Muscle of back (tissue), 11 donors: ENCODE data around the gene FUT7. TPM values are rescaled to one million over a fixed set of nuclear protein-coding genes. Genes with fewer than 3 reads are reported as not detected.
"Not testable (repeated sequence)": the region's sequence is repeated elsewhere in the genome, so short reads cannot be mapped to it uniquely, and the experiment has no call there.

Source experiments
- DNase-seq, 3 donors: peaks; one replicate each; pipeline versions ENCODE4 v3.0.0 to v3.0.0-alpha.2; 2013
- polyA plus RNA-seq, 10 donors: library from polyadenylated mRNA; unstranded; fragments of 120-200 nt; gene quantifications; one replicate each; pipeline ENCODE4 v1.2.1, GENCODE V29; 2013; ENCODE audit not compliant: insufficient read length in 10 of 10

The FUT7 gene
- polyA plus RNA-seq, 10 donors, result 0.10 to 0.48 (median 0.12) TPM; not detected in 6

DNA sequence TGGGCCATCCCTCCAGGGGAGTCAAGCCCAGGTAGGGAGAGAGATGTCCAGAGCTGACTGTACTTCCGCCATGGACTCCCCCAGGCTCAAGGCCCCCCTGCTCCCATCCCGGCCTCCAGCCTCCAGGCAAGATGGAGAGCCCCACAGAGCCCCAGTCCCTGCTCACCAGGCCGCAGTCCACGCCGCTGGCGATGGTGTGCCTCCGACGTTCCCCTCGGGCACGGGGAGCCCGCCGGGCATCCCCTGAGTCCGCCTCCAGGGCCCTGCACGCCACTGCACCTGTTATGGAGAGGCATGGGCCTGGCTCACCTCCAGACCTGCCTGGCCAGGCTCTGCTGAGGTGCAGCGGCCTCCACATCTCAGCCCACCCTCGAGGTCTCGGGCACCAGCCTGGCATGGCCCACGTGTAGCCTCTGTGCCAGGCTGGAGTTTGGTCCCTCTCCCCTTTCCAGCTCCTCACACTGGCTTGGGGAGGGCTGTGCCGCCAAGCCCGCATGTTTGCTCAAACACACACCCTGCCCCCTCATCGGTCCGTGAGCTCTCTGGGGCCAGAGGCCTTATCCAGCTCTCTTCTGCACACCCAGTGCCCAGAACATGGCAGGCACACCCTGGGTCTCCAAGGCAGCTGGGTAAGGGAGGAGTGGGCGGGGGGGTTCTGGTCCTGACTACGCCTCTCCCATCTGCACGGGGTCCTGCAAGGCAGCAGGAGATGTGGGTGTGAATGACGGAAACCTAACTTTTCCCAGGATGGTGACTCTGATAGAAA, 34.4 kb upstream of the FUT7 start:
- DNase-seq, result no peak

DNA sequence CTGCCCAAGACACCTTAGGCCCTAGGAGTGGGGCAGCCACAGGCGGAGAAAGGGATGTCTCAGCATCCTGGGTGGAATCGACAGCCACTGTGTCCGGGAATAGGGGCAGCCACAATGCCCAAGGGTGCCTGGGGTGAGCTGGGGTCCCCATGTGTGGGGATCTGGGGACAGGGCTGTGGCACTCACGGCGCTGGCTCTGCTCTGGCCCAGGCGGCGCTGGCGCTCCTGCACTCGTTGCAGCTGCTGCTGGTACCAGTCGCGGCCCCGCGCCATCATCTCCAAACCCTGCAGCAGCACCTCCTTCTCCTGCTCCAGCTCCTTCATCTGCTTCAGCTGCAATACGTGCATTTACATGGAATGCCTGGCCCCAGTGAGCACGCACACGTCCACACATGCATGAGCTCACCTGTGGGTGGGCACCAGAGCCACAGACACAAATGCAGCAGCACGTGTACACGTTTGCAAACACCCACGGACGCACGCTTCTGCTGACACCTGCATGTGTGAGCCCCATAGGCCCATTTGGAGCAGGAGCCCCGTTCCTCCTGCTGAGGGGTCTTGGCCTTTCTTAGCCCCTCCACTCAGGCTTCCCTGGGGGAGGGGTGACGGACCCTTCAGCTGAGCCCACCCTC, 33.6 kb upstream of the FUT7 start:
- no peak for DNase-seq

DNA sequence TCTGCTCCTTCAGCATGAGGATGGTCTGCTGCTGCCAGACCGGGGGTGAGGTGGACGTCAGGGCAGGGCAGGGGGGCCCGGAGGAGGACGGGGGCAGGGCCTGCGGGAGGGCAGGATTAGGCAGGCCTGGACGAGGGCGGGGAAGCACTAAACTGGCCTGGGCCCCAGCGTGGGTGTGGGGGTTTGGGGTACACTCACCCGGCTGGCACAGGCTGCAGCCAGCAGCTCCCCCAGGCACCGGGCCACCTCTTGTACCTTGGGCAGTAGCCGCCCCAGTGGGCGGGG, 32.9 kb upstream of the FUT7 start:
- DNase-seq, result no peak

DNA sequence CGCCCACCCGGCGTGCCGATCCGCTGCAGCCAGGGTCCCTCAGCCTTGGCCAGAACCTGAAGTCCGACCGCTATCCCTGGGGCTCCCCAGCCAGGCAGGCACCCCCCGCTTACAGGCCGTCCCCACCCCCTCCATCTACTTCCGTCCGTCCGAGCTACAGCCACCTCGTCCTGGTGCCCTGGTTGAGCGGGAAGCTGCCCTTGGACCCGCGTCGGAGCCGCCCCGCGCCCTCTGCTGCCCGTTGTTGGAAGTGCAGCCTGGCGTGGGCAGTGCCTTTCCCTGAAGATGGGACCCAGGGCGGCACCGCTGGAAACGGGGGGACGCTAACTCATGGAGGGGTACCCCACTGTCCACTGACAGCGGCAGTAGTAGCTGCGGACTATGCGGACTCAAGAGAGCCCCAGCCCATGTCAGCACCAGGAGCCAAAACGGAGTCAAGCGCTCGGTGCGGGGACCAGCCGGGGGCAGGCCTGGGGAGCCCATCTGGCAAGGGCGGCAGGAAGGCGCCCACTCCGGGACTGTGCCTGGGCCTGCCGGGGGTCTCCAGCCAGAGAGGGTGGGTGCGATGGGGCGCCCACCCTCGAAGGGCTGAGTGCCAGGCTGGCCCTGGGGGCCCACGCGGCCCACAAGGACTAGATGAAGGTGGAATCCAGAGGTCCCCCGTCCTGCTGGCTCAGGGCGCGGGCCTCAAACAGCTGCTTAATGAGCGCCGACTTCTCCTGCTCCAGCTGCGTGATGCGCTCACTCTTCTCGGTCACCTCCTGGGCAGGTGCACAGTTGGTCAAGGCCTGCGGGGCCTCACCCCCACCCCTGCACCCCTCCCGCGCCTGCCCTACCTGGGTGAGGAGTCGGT, 32.4 kb upstream of the FUT7 start:
- DNase-seq, result peak in 2 of 3 donors; percentile 59 to 69

DNA sequence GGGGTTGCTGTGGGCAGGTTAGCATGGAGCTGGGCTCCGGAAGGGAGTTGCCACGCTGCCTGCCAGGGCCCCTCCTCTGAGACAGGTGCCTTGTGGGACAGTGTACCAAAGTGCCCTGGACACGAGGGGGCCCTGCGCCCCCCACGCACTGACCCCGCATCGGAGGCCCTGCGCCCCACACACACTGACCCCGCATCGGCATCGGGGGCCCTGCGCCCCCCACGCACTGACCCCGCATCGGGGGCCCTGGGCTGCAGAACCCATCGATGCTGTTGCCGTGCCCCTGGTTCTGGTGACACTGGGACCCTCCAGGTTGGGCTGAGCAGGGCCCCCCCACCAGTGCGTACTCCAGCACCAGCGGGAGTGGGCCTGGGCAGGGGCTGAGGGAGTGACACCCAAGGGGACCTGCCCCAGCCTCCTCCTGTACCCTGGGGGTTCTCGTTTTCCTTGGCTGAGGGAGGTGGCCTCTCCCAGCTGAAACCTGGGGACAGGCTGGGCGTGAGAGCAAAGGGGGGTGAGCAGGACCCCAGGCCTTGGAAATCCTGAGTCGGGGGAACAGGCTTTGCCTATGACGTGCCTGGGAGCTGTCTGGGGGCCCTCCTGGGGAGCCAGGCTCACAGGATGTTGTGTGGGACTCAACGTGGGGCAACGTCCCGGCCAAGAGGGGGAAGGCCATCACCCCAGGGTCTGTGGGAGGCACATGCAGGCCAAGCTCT, 31.6 kb upstream of the FUT7 start:
- no peak for DNase-seq

DNA sequence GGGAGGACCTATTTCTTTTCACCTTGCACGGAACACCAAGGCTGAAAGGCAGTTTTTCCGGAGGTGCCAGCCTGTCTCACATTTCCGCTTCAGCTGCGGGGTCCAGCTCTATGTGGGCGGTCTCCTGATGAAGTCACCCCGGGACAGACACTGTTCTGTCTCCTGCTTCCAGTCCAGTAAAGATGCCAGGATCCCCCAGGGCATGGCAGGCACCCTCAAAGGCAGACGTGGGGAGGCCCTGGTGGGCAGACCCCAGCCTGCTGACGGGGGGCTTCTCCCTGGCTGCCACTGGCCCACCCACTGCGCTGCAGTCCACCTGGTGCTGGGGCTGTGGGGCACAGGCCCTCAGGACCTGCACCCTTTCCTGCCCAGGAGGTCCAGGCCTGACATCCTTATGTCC, 30.9 kb upstream of the FUT7 start:
- DNase-seq, result not testable (repeated sequence)

DNA sequence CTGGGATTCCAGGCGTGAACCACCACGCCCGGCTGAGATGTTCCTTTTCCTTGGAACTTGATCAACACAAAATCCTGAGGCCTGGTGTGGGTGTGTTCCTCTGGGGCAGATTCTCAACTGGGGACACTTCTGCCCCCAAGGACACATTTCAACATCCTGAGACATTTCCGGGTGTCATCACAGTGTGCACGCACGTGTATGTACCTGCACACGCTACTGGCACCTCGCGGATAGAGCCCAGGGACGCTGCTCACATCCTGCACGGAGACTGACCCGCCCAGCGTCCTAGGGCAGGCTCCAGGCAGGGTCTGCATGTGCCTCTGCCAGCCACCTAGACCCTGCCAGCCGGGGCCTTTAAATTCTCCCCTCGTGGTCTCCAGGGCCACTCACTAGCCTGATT, 30.5 kb upstream of the FUT7 start:
- DNase-seq, result no peak

DNA sequence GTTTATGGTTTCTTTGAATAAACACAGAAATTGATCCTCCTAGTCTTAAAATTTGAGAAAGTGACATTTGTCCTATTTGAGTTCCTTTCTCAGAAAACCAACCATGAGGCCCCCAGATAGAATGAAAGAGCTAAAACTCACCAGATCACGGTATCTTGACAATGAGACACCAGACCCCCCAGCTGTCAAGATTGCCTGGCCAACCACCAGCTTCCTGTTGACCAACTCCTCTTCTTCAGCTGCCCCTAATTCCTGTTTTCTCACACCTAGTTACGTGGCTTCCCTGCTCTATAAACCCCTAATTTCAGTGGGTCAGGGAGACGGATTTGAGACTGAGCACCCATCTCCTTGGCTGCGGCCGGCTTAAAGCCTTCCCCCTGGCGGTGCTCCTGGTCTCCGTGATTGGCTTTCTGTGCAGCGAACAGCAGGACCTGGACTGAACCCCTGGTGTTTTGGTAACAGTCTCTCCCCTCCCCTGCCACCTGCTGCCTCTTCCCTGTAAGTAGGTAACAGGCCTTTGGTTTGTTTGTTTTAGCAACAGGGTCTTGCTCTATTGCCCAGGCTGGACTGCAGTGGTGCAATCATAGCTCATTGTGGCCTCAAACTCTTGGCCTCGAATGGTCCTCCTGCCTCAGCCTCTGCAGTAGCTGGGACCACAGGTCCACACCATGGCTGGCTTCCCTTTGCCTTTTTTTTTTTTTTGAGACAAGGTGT, 26.8 kb upstream of the FUT7 start:
- DNase-seq, result no peak

DNA sequence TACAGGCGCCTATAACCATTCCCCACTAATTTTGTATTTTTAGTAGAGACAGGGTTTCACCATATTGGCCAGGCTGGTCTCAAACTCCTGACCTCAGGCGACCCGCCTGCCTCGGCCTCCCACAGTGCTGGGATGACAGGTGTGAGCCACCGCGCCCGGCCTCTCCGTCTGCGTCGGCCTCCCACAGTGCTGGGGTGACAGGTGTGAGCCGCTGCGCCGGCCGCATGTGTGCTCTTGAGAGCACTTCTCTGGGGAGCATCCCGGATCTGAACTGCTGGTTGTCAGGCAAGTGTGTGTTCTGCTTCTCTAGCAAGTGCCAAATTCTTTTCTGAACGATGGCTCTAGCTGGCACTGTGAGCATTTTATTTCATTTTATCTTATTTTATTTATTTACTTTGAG, 25.7 kb upstream of the FUT7 start:
- no peak for DNase-seq

DNA sequence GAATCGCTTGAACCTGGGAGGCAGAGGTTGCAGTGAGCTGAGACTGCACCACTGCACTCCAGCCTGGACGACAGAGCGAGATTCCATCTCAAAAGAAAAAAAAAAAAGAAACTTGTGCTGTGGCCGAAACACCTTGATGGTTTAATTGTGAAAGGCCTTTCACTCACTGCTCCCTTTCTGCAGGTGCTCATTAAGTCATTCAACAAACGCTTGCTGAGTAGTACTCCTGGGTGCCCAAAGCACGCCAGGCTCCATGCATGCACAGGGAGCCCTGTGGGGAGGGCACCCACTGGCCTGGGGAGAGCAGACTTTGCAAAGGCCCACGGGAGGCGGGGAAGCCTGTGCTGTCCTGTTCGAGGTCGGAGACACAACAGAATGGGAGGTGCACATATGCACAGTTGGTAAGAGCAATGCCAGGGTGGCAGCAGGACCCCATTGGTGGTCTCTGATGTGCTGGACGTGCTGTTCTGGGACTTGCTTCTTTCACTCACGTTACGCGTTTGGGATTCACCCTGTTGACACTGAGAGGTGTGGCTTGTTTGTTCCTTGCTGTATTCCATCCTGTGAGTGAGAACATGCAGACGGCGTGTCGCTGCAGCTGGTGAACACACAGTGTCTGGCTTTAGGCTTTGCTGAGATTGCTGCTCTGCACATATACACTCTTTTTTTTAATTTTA, 25.0 kb upstream of the FUT7 start:
- DNase-seq, result peak in 1 of 3 donors; percentile 65

DNA sequence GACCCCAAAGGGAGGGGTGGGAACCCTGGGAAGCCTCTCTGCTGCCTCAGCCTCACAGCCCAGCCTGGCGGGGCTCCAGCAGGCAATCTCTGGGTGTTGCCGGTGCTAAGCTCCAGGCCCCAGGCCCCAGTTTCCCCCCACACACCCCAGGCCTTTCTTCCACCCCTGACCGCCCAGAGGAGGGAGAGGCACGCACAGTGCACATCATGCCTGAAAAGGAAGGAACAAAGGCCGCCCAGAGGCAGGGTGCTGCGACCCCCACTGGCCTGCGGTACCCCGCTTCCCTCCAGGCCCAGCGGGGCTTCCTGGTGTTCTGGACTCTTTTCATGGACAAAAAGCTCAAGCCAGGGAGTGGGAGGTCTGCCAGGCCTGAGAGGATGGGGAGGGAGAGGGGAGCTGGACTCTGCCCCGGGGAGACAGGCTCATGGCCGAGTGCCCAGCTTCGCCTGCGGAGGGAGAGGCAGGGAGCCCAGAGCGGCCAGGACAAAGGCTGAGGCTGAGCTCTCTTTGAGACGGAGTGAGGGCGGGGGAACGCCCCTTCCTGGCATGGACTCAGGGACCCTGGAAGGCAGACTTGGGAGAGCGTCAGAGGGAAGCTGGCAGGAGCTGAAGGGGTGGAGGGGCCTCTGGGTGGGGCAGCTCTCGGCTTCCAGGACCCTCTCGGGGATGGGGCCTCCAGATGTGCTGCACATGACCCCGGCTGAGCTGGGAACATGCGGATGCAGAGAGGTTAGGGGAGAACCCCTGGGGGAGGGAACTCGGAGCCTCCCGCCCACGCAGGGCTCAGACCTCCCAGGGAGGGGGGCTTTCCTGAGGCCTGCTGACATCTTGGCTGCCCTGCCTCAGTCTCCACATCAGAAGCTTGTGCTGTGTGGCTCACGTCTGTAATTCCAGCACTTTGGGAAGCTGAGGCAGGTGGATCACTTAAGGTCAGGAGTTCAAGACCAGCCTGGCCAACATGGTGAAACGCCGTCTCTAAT, 23.8 kb upstream of the FUT7 start:
- DNase-seq, result peak; percentile 62 to 96 (median 90)

DNA sequence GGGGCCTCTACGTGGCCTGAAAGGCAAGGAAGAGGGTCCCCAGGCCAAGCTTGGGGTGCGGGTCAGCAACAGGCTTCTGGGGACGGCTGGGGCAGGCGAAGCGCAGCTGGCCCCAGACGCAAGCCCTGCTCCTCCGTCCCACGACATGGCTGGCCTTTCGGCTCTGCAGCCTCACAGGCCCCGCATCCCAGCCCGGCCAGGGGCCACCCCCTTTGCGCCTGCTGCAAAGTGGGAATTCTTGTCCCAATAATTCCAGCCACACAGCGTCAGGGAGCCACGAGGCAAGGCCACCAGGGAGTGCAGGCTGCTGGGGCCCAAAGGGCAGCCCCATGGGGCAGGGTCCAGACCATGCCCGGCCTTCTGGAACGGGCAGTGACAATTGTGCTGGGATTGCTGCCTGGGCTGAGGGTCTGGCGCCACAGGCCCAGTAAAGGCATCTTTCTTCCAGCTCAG, 23.1 kb upstream of the FUT7 start:
- DNase-seq, result no peak

DNA sequence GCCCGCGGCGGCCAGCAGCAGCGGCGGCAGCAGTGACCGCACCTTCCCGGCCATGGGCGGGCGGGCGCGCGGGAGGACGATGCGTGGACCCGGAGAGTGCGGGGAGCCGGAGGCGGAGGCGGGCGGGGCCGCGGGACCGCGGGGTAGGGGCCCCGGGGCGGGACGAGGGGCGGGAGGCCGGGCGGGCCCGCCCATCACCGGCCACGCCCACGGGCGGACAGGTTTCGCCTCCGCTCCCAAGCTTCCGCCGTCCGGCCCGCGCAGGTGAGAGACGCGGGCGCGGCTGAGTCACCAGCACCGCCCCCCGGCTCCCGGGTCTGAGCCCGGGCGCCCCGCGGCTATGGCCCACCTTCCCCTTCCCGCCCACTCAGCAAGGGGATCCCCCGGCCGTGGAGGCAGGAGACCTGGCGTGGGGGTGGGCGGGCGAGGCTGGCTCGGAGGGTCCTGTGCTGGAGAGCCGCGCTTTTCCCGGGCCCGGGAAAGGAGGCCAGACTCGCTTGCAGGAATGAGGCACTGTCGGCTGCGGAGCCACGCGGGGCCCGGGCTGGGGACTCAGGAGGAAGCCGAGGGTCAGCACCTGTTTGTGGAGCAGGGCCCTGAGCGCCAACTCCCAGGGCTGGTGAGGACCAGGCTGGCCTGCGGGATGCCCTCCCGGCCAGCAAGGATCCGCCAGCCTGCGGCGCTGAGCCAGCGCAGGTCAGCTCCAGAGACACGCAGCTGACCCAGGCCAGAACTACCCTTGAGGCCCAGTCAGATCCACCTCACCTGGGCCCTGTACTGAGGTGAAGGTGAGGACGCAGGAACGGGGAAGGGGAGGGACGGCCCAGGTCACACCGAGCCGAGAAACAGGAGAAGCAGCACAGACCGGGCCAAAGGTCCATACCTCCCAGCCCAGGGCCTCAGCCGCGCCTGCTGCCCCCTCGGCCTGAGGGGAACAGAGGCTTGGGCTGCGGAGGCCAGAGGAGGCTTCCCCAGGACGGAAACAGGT, 22.4 kb upstream of the FUT7 start, which contains the start of gene ENTPD2:
ENTPD2 (minus strand) TSS at position 118 of the 988 bp plus-strand sequence; CDS start at position 54, 64 bp downstream.
- peak in 1 of 3 donors; percentile 50 for DNase-seq

DNA sequence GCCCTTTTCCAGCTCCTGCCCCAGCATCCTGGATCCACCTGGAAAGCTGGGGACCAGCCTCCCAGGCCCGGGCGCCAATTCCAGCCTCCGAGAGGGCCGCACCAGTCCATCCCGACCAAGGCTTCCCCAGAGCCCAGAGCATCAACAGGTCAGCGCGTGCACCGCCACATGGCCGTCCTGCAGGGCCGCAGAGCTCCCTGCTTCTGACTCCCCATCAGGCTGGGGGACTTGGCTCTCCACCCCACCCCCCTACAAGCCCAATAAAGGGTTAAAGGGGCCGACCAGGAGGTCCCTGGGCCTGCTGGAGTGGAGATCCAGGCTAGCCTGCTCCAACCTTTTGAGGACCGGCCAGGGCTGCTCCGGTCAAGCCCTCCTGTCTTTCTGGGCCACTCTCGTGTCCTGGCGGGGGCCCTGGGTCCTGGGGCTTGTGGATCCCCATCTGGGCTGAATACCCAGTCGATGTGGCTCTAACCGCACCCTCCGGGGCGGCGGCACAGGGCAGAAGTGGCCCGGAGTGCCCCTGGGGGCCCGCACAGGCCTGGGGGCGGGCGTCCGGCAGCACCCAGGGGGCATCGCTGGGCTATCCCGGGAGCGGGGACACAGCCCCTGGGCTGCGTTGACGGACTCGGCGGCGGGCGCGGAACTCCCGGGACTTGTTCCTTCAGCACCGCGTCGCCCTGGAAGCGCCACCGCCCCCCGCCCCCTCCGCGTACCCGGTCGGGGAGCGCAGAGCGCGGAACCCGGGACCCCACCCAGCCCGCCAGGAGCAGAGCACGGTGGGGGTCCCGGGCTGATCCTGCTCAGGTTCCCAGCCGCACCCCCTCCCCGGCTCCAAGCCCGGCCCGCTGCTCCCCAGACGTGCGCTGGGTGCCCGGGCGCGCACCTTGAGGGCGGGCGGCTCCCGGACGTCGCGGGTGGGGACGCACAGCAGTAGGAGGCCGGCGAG, 21.4 kb upstream of the FUT7 start:
- DNase-seq, result no peak

DNA sequence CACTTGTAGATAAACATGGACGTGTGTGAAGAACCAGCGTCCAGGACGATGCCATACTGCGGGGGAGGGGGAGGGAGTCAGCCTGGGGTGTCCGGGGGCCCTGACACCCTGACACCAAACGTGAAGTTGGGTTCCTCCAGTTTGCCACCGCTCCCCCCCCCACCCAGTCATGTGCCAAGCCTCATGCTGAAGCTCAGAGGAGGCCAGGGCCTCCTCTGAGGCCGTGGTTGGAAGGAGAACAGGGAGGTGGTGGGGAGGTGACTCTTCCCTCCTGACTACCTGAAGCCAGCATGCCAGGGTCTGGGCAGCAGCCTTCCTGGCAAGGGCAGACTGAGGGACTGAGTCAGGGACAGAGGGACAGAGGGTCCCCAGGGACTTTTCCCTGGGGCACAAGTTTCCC, 20.4 kb upstream of the FUT7 start:
- no peak for DNase-seq

DNA sequence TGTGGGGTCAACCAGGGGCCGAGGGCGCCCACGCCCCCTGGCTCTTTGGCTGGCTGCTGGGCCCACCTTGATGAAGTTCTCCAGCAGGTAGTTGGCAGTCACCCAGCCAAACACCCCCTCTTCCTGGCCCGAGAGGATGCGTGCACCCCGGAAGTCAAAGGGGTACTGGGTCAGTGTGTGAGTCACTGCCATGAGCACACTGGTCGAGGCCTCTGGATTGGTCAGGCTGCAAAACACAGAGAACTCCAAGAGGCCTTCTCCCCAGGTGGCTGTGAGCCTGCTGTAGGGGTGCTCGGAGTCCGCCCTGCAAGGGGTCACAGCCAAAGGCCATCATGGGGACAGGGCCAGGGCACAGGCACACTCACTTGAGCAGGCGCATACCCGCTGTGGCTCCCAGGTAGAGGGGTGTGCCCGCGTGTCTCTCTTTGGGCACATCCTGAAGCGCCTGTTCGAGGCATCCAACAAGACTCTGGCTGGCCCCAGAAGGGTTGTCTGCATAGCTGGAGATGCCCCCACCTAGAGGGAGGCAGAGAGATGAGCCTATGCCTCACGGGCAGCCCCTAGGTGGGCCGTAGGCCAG, 19.3 kb upstream of the FUT7 start:
- no peak for DNase-seq

DNA sequence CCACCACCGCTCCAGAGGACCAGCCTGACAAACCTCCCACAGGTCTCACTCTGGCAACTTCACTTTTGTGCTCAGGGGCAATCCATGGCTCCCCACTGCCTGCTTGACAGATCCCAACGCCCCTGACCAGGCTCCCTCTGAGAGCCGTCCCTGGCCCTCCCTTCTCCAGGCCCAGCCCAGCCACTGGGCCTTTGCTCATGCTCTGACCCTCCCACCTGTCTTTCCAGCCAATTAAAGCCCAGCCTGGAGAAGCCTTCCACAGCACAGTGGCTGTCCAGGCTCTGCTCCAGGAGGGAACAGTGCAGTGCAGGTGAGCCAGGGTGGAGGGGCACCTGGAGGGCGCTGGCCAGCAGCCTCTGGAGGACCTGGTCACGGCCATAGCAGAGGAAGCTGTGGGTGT, 18.7 kb upstream of the FUT7 start:
- DNase-seq, result no peak
